ENCODE measurements around the gene CCDC3.
A peak's percentile ranks its signal among the peaks of the same experiment; 100 is the strongest.

CCDC3 gene

DNA sequence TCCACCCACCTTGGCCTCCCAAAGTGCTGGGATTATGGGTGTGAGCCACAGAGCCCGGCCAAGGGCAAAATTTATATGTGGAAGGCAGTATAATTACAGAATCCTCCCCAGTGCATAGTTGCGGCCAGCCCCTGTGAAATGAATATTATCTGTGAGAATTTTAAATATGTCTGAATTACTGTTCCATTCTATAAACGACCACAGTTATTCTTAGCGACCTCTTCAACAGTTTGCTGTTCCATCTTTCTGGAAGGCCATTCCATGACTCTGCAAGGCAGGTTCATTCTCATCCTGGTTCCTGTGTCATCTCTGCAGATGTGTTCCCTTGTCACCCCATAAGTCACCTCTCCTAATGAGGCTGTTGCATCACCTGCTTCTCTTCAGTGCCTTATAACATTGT lies 90.7 kb downstream of the CCDC3 start:
- TF ChIP-seq, protein P1, sequence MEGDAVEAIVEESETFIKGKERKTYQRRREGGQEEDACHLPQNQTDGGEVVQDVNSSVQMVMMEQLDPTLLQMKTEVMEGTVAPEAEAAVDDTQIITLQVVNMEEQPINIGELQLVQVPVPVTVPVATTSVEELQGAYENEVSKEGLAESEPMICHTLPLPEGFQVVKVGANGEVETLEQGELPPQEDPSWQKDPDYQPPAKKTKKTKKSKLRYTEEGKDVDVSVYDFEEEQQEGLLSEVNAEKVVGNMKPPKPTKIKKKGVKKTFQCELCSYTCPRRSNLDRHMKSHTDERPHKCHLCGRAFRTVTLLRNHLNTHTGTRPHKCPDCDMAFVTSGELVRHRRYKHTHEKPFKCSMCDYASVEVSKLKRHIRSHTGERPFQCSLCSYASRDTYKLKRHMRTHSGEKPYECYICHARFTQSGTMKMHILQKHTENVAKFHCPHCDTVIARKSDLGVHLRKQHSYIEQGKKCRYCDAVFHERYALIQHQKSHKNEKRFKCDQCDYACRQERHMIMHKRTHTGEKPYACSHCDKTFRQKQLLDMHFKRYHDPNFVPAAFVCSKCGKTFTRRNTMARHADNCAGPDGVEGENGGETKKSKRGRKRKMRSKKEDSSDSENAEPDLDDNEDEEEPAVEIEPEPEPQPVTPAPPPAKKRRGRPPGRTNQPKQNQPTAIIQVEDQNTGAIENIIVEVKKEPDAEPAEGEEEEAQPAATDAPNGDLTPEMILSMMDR (conservative IDR thresholded peaks at IDR 0.05; ENCODE audit: low read depth, low read length): no peak
- DNase-seq (ENCODE audit: low read depth): no peak
- H3K4me3 ChIP-seq (ENCODE audit: low read depth, low read length): no peak overlapping the region

DNA sequence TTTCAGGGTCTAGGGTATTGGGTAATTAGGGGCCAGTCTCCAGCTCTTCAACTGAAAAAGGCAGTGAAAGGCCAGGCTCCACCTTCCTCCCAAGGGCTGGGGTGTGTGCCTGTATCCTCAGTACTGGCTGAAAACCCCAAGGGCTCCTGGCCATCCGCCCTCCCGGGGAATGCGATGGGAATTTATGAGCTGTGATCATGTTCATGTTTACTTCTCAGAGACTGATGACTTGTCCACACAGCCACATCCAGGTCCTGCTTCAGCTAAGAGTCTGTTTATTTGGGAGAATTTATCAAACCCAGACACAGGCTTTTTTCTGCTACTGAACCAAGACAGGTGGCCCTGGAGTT lies 91.7 kb downstream of the CCDC3 start:
- no peak overlapping the region for H3K4me3 ChIP-seq (ENCODE audit: low read depth, low read length)
- no peak for DNase-seq (ENCODE audit: low read depth)
- TF ChIP-seq, protein P1 (conservative IDR thresholded peaks at IDR 0.05; ENCODE audit: low read depth, low read length): no peak

DNA sequence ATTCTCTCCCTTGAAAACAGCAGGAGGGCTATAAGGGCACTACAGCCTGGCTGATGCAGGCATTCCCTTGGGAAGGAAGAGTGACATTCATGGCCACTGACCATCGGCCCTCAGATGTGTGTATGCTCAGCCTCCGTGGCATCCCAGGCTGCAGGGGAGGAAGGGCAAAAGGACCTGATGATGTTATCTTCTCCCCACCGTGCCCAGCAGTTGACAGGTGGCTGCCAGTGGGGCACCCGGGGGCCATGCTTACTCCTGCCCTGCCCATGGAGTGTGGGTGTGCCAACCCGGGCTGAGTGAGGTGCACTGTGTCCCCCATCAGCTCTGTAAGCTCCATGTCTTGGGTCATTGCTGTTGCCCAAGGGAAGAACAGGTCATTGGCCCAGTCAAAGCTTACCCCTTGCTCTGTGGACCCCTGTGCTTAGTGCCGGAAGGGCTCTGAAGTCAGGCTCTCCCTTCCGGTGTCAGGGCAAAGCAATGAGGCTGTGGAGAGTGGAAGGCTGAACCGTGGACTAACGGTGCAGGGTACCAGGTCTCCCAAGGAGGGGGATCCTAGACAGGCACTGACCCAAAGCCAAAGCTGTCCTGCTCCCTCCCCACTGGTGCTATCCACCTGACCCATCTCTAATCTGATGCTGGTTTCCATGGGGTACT lies 92.2 kb downstream of the CCDC3 start:
- no peak for DNase-seq (ENCODE audit: low read depth)
- TF ChIP-seq, protein P1 (conservative IDR thresholded peaks at IDR 0.05; ENCODE audit: low read depth, low read length): no peak
- no peak overlapping the region for H3K4me3 ChIP-seq (ENCODE audit: low read depth, low read length)

DNA sequence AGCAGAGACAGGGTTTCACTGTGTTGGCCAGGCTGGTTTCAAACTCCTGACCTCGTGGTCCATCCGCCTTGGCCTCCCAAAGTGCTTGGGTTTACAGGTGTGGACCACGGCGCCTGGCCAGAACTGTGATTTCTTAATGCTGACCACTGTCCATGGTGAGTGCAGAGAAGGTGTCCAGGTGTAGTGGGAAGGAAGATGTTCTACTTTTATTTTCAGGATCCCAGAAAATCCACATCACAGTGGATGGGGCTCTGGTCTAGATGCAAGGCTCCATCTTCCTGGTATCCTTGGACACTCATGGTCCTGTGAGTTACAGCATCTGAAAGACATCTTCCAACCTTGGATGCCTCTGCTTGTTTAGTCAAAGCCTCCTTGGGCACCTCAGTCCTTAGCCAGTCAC lies 92.7 kb downstream of the CCDC3 start:
- TF ChIP-seq, protein P1 (conservative IDR thresholded peaks at IDR 0.05; ENCODE audit: low read depth, low read length): no peak
- H3K4me3 ChIP-seq (ENCODE audit: low read depth, low read length): no peak overlapping the region
- DNase-seq (ENCODE audit: low read depth): no peak

DNA sequence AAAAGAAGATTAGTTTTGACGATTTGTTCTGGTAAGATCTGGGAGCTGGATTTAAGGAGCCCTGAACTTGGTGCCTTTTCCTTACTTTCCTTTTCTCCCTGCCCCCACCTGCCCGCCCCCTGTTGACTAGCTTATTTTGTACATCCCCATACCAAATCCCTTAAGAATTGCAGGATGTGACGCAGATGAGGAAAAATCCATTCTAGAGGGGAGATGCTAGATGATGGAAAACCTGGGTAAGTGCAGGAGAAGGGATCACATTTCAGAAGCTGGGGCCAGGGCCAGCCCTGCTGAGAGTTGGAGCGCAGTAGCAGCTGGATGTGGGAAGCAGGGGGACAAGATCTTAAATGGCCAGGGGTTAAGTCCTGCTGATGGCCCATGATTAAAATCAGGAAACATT lies 93.9 kb downstream of the CCDC3 start:
- peak; percentile 80 for DNase-seq (ENCODE audit: low read depth)
- TF ChIP-seq, protein P1 (conservative IDR thresholded peaks at IDR 0.05; ENCODE audit: low read depth, low read length): peak; percentile 15
- no peak overlapping the region for H3K4me3 ChIP-seq (ENCODE audit: low read depth, low read length)

DNA sequence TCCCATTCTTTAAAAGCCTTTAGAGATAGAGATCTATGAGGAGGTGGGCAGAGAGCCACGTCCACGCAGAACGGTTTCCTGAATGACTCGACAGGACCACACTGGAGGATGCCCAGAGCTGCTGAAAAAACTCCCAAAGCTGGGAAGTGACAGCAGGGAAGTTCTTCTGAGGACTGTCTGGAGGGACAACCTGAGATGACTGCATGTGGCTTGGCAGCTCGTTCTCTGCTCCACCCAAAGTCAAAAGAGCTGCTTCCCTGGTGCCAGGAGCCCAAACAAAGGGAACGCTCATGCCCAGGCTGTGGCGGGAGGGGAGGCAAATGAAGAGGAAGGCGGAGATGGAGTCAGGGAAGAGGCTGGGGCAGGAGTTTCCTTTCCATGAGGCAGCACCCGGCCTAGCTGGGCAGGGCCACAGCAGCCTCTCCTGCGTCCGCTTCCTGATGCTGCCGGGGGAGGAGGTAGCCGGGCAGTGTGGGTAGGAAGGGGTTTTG lies 95.4 kb downstream of the CCDC3 start:
- H3K4me3 ChIP-seq (ENCODE audit: low read depth, low read length): no peak overlapping the region
- TF ChIP-seq, protein P1 (conservative IDR thresholded peaks at IDR 0.05; ENCODE audit: low read depth, low read length): no peak
- DNase-seq (ENCODE audit: low read depth): no peak

DNA sequence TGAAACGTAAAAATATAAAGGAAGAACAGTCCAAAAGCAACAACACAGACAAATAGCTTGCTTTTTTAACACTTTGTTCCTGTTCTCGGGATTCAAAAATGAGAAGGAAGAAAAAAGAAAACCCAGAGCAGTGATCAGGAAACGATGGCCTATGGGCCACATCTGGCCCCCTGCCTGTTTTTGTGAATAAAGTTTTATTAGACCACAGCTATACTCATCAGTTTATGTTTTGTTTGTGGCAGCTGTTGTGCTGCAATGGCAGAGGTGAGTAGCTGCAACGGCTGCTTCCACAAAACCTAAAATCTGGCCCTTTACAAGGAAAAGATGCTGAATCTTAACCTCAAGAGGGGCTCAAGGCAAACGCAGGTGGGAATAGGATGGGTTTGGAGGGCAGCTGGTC lies 96.4 kb downstream of the CCDC3 start:
- H3K4me3 ChIP-seq (ENCODE audit: low read depth, low read length): no peak overlapping the region
- TF ChIP-seq, protein P1 (conservative IDR thresholded peaks at IDR 0.05; ENCODE audit: low read depth, low read length): no peak
- no peak for DNase-seq (ENCODE audit: low read depth)
